Stimulated activated CD4-positive, alpha-beta T cell treated with anti-CD3 and anti-CD28 coated beads, Interleukin-4, amount 100 ng/mL, for 48 hours (primary cell): ENCODE measurements around the gene LRBA.

Source experiments
- DNase-seq, 2 donors: peaks; one replicate each; pipeline ENCODE4 v3.0.0-alpha.2; 2020; ENCODE audit warnings: low read depth in 2 of 2

Gene LRBA

GRCh38 chr4:150327262-150327780, 687.8 kb downstream of the LRBA start:
- no peak for DNase-seq

GRCh38 chr4:150325872-150326271, 689.2 kb downstream of the LRBA start:
- no peak for DNase-seq

GRCh38 chr4:150323406-150324325, 691.4 kb downstream of the LRBA start:
- no peak for DNase-seq

GRCh38 chr4:150322646-150323045, 692.4 kb downstream of the LRBA start:
- no peak for DNase-seq

- DNase-seq: no peak
Measured at GRCh38 chr4:150321113-150321512, 694.0 kb downstream of the LRBA start.

GRCh38 chr4:150318971-150319370, 696.1 kb downstream of the LRBA start:
- no peak for DNase-seq

- DNase-seq: no peak
Measured at GRCh38 chr4:150318527-150318926, 696.6 kb downstream of the LRBA start.

- no peak for DNase-seq
Measured at GRCh38 chr4:150316332-150317205, 698.5 kb downstream of the LRBA start.

- DNase-seq: no peak
Measured at GRCh38 chr4:150315691-150316090, 699.4 kb downstream of the LRBA start.

- DNase-seq: no peak
Measured at GRCh38 chr4:150315175-150315574, 699.9 kb downstream of the LRBA start.

GRCh38 chr4:150314031-150314430, 701.1 kb downstream of the LRBA start:
- no peak for DNase-seq

- DNase-seq: no peak
Measured at GRCh38 chr4:150310159-150310895, 704.8 kb downstream of the LRBA start.

GRCh38 chr4:150308824-150309472, 706.1 kb downstream of the LRBA start:
- DNase-seq: no peak

- DNase-seq: no peak
Measured at GRCh38 chr4:150306719-150307118, 708.4 kb downstream of the LRBA start.

GRCh38 chr4:150305995-150306394, 709.1 kb downstream of the LRBA start:
- DNase-seq: no peak

- peak; percentile 6 to 32 for DNase-seq
Measured at GRCh38 chr4:150302553-150302952, 712.5 kb downstream of the LRBA start.

GRCh38 chr4:150299816-150300215, 715.3 kb downstream of the LRBA start:
- no peak for DNase-seq

GRCh38 chr4:150297861-150298474, 717.1 kb downstream of the LRBA start:
- peak; percentile 14 to 23 for DNase-seq

GRCh38 chr4:150289881-150290280, 725.2 kb downstream of the LRBA start:
- no peak for DNase-seq

- no peak for DNase-seq
Measured at GRCh38 chr4:150289198-150289597, 725.9 kb downstream of the LRBA start.

GRCh38 chr4:150286656-150287055, 728.4 kb downstream of the LRBA start:
- no peak for DNase-seq
